DND-41 (cell line): ENCODE measurements around the gene DNAJA1.

ENCODE experiments used
- EZH2 ChIP-seq: IDR thresholded peaks from 3 replicates; pipeline ENCODE4 v1.6.1; 2012; ENCODE audit warnings: borderline replicate concordance, low read depth, mild to moderate bottlenecking, moderate library complexity, low read length, inconsistent platforms; ENCODE audit not compliant: severe bottlenecking
- TF ChIP-seq, protein P1 (sequence below): IDR thresholded peaks from 2 replicates; pipeline ENCODE4 v1.5.1; 2012; ENCODE audit warnings: borderline replicate concordance, low read length, moderate library complexity, mild to moderate bottlenecking; ENCODE audit not compliant: poor library complexity, severe bottlenecking; ENCODE audit errors: extremely low read depth

DNA sequence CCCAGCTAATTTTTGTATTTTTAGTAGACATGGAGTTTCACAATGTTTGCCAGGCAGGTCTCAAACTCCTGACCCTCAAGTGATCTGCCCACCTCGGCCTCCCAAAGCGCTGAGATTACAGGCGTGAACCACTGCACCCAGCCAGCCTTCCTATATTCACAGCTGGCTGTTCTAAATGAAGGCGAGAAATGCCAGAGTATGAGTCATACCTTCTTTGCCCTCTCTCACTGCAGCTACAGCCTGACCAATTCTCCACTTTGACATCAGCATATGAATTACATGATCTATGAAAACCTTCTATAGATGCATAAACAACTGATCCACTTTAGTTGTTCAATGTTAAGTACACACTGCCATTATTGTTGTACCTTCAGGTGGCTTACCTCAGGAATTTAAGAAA lies 38.1 kb upstream of the DNAJA1 start:
- TF ChIP-seq, protein P1, sequence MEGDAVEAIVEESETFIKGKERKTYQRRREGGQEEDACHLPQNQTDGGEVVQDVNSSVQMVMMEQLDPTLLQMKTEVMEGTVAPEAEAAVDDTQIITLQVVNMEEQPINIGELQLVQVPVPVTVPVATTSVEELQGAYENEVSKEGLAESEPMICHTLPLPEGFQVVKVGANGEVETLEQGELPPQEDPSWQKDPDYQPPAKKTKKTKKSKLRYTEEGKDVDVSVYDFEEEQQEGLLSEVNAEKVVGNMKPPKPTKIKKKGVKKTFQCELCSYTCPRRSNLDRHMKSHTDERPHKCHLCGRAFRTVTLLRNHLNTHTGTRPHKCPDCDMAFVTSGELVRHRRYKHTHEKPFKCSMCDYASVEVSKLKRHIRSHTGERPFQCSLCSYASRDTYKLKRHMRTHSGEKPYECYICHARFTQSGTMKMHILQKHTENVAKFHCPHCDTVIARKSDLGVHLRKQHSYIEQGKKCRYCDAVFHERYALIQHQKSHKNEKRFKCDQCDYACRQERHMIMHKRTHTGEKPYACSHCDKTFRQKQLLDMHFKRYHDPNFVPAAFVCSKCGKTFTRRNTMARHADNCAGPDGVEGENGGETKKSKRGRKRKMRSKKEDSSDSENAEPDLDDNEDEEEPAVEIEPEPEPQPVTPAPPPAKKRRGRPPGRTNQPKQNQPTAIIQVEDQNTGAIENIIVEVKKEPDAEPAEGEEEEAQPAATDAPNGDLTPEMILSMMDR, result no peak
- TF ChIP-seq EZH2, result no peak
